GM12873 (cell line): ENCODE data around the gene CAMK1.

Source experiments
- CTCF ChIP-seq: IDR thresholded peaks from 2 replicates; pipeline ENCODE4 v1.5.1; 2012; ENCODE audit warnings: low read depth, mild to moderate bottlenecking, moderate library complexity, low read length, control low read depth; ENCODE audit not compliant: insufficient read depth; ENCODE audit errors: missing control alignments

CAMK1 gene

GRCh38 chr3:9792405-9793160 lies 22.8 kb upstream of the CAMK1 start, which contains the start of the genes ARPC4 and TADA3:
TSS of gene ARPC4 (plus strand) at chr3:9793082. CDS start at chr3:9793122, 40 bp downstream.
TSS of gene TADA3 (minus strand) at chr3:9792473. CDS start at chr3:9791466, 1,007 bp downstream.
- TF ChIP-seq CTCF = no peak

GRCh38 chr3:9791790-9792404 lies 22.1 kb upstream of the CAMK1 start:
- TF ChIP-seq CTCF = no peak

- TF ChIP-seq CTCF = no peak
Observed at GRCh38 chr3:9791127-9791526, 21.4 kb upstream of the CAMK1 start.

- TF ChIP-seq CTCF = no peak
Observed at GRCh38 chr3:9787714-9788113, 18.0 kb upstream of the CAMK1 start.

GRCh38 chr3:9786825-9787669 lies 17.3 kb upstream of the CAMK1 start:
- TF ChIP-seq CTCF = peak; percentile 65

GRCh38 chr3:9786209-9786739 lies 16.5 kb upstream of the CAMK1 start:
- TF ChIP-seq CTCF = no peak

- TF ChIP-seq CTCF = no peak
Observed at GRCh38 chr3:9785602-9786001, 15.9 kb upstream of the CAMK1 start.
